Mesenchymal stem cell (in vitro differentiated cells and primary cell): ENCODE data around the gene TRIO.

Experiments used
- DNase-seq: peaks from one replicate; pipeline ENCODE4 v3.0.0-alpha.2; 2013
- H2AFZ ChIP-seq: one replicate; pipeline ENCODE4 v1.6.1; 2013; ENCODE audit warnings: low read depth, mild to moderate bottlenecking, control low read depth, inconsistent platforms, low read length, moderate library complexity
- H2AK5ac ChIP-seq: 2 replicates; pipeline ENCODE4 v1.6.1; 2013; ENCODE audit warnings: low read length, moderate library complexity, mild to moderate bottlenecking, inconsistent platforms; ENCODE audit not compliant: severe bottlenecking
- H2BK120ac ChIP-seq: one replicate; pipeline ENCODE4 v1.6.1; 2013; ENCODE audit warnings: low read depth, mild to moderate bottlenecking, inconsistent platforms, low read length, moderate library complexity
- H2BK12ac ChIP-seq, 2 experiments: one replicate each; pipeline ENCODE4 v1.6.1; 2013; ENCODE audit warnings: inconsistent platforms in 2 of 2, low read length in 2 of 2, mild to moderate bottlenecking in 2 of 2, moderate library complexity in 2 of 2, control low read depth in 1 of 2
- H2BK15ac ChIP-seq: one replicate; pipeline ENCODE4 v1.6.1; 2013; ENCODE audit warnings: mild to moderate bottlenecking, low read depth, inconsistent platforms; ENCODE audit not compliant: poor library complexity, severe bottlenecking
- H2BK5ac ChIP-seq: 2 replicates; pipeline ENCODE4 v1.6.1; 2013; ENCODE audit warnings: low read depth, mild to moderate bottlenecking, low read length, control low read depth, inconsistent platforms; ENCODE audit not compliant: poor library complexity, severe bottlenecking
- H3K14ac ChIP-seq, 2 experiments: one replicate each; pipeline ENCODE4 v1.6.1; 2013; ENCODE audit warnings: inconsistent platforms in 2 of 2, low read length in 2 of 2, control low read depth in 1 of 2, mild to moderate bottlenecking in 1 of 2, moderate library complexity in 1 of 2
- H3K18ac ChIP-seq, 2 experiments: one replicate each; pipeline ENCODE4 v1.6.1; 2013; ENCODE audit warnings: inconsistent platforms in 2 of 2, low read length in 2 of 2, control low read depth in 1 of 2, low read depth in 1 of 2, mild to moderate bottlenecking in 1 of 2
- H3K23ac ChIP-seq, 2 experiments: one replicate each; pipeline ENCODE4 v1.6.1; 2013; ENCODE audit warnings: inconsistent platforms in 2 of 2, low read length in 2 of 2, mild to moderate bottlenecking in 2 of 2, moderate library complexity in 2 of 2, control low read depth in 1 of 2
- H3K27ac ChIP-seq: 2 replicates; pipeline ENCODE4 v1.5.1; 2013; ENCODE audit warnings: mild to moderate bottlenecking, moderate library complexity, low read length, control low read depth, inconsistent platforms; ENCODE audit not compliant: poor library complexity, severe bottlenecking
- H3K27me3 ChIP-seq, 2 experiments: 2 replicates each; pipeline versions ENCODE4 v1.6.1 to v1.7.0; 2013; ENCODE audit warnings: low read length in 2 of 2, mild to moderate bottlenecking in 2 of 2, moderate library complexity in 2 of 2, control low read depth in 1 of 2, inconsistent platforms in 1 of 2; ENCODE audit not compliant: control insufficient read depth in 1 of 2, insufficient read depth in 1 of 2
- H3K36me3 ChIP-seq, 2 experiments: 2 replicates each; pipeline versions ENCODE4 v1.6.1 to v1.7.0; 2013; ENCODE audit warnings: low read length in 2 of 2, control low read depth in 1 of 2, inconsistent platforms in 1 of 2, low read depth in 1 of 2, mild to moderate bottlenecking in 1 of 2; ENCODE audit not compliant: insufficient read depth in 2 of 2, control insufficient read depth in 1 of 2
- H3K4ac ChIP-seq, 2 experiments: one replicate each; pipeline ENCODE4 v1.6.1; 2013; ENCODE audit warnings: inconsistent platforms in 2 of 2, low read length in 2 of 2, mild to moderate bottlenecking in 2 of 2, moderate library complexity in 2 of 2, control low read depth in 1 of 2, low read depth in 1 of 2
- H3K4me1 ChIP-seq: 2 replicates; pipeline ENCODE4 v1.6.1; 2013; ENCODE audit warnings: low read depth, low read length, control low read depth; ENCODE audit not compliant: control insufficient read depth, insufficient read depth
- H3K4me2 ChIP-seq: 2 replicates; pipeline ENCODE4 v1.6.1; 2013; ENCODE audit warnings: low read length, mild to moderate bottlenecking, inconsistent platforms; ENCODE audit not compliant: poor library complexity, severe bottlenecking
- H3K4me3 ChIP-seq, 2 experiments: 2 replicates each; pipeline versions ENCODE4 v1.5.1 to v1.7.0; 2013; ENCODE audit warnings: low read length in 2 of 2, mild to moderate bottlenecking in 2 of 2, control low read depth in 1 of 2, low read depth in 1 of 2; ENCODE audit not compliant: insufficient read depth in 1 of 2
- H3K79me1 ChIP-seq: replicated peaks from 2 replicates; pipeline ENCODE4 v1.6.1; 2013; ENCODE audit warnings: mild to moderate bottlenecking, control low read depth, low read length, inconsistent platforms; ENCODE audit not compliant: poor library complexity, severe bottlenecking
- H3K9ac ChIP-seq: 2 replicates; pipeline ENCODE4 v1.7.0; 2013; ENCODE audit warnings: mild to moderate bottlenecking, low read length, moderate library complexity
- H3K9me3 ChIP-seq: 2 replicates; pipeline ENCODE4 v1.7.0; 2013; ENCODE audit warnings: mild to moderate bottlenecking, low read length; ENCODE audit not compliant: control insufficient read depth
- H4K8ac ChIP-seq: one replicate; pipeline ENCODE4 v1.6.1; 2013; ENCODE audit warnings: inconsistent platforms, mild to moderate bottlenecking, low read length, moderate library complexity
- H4K91ac ChIP-seq: one replicate; pipeline ENCODE4 v1.6.1; 2013; ENCODE audit warnings: mild to moderate bottlenecking, low read length, inconsistent platforms
- WGBS: methylation state at CpG from one replicate; pipeline ENCODE4 v1.1.7; 2013; ENCODE audit warnings: mixed read lengths; 5-methylcytosine and 5-hydroxymethylcytosine counted together

The TRIO gene

DNA sequence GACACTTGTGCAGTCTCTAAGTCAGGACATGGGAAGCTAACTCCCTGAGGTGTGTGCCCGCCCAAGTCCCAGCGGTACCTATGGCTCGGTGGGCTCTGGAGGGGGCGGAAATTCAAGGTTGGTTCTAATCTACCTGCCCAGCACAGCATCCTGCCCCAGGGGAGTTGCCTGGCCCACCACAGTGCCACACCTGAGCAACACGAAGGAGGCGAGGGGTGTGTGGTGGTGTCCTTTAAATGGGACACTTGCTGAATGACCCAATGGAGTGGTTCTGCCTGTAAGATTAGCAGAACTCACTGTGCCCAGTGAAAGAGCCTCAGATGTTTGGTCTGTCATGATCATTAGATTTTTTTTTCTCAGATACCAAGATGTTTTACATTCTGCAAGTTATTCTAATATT is 367.7 kb downstream of the TRIO start:
- H4K91ac ChIP-seq = no peak overlapping the region
- H2AFZ ChIP-seq = no peak overlapping the region
- no peak for DNase-seq
- H2AK5ac ChIP-seq = no peak overlapping the region
- H3K79me1 ChIP-seq = peaks cover 16% of the 10 kb centered on the region
- no peak overlapping the region for H3K14ac ChIP-seq
- peaks cover 44 to 48% of the 10 kb centered on the region in 2 experiments for H3K36me3 ChIP-seq
- H2BK5ac ChIP-seq = no peak overlapping the region
- peaks cover 5% of the 10 kb centered on the region for H3K4me1 ChIP-seq
- H3K9ac ChIP-seq = no peak overlapping the region
- H3K4me3 ChIP-seq = no peak overlapping the region
- H2BK120ac ChIP-seq = no peak overlapping the region
- H3K18ac ChIP-seq = no peak overlapping the region
- H3K4ac ChIP-seq = no peak overlapping the region
- no peak overlapping the region for H2BK12ac ChIP-seq
- H3K9me3 ChIP-seq = no peaks in the 10 kb centered on the region
- H3K27me3 ChIP-seq = no peaks in the 10 kb centered on the region
- no peak overlapping the region for H3K4me2 ChIP-seq
- no peak overlapping the region for H2BK15ac ChIP-seq
- H3K27ac ChIP-seq = no peak overlapping the region
- WGBS = 97% methylated on average over 6 of the region's 6 CpGs
- no peak overlapping the region for H3K23ac ChIP-seq
- no peak overlapping the region for H4K8ac ChIP-seq

- H3K4ac ChIP-seq = no peak overlapping the region
- no peak overlapping the region for H2AK5ac ChIP-seq
- H3K14ac ChIP-seq = no peak overlapping the region
- H2BK12ac ChIP-seq = no peak overlapping the region
- no peak overlapping the region for H4K91ac ChIP-seq
- peaks cover 12% of the 10 kb centered on the region for H3K79me1 ChIP-seq
- no peaks in the 10 kb centered on the region for H3K27me3 ChIP-seq
- H3K4me3 ChIP-seq = no peak overlapping the region
- DNase-seq = no peak
- H3K27ac ChIP-seq = no peak overlapping the region
- H2BK15ac ChIP-seq = no peak overlapping the region
- no peaks in the 10 kb centered on the region for H3K9me3 ChIP-seq
- no peak overlapping the region for H3K23ac ChIP-seq
- no peak overlapping the region for H3K4me2 ChIP-seq
- no peak overlapping the region for H2BK5ac ChIP-seq
- no peak overlapping the region for H4K8ac ChIP-seq
- no peak overlapping the region for H3K18ac ChIP-seq
- no peak overlapping the region for H2BK120ac ChIP-seq
- WGBS = 79% methylated on average over 7 of the region's 7 CpGs
- H3K4me1 ChIP-seq = peaks cover 5% of the 10 kb centered on the region
- no peak overlapping the region for H2AFZ ChIP-seq
- no peak overlapping the region for H3K9ac ChIP-seq
- H3K36me3 ChIP-seq = peaks cover 28 to 31% of the 10 kb centered on the region in 2 experiments
Measured at GRCh38 chr5:14512574-14512973, 369.4 kb downstream of the TRIO start.

DNA sequence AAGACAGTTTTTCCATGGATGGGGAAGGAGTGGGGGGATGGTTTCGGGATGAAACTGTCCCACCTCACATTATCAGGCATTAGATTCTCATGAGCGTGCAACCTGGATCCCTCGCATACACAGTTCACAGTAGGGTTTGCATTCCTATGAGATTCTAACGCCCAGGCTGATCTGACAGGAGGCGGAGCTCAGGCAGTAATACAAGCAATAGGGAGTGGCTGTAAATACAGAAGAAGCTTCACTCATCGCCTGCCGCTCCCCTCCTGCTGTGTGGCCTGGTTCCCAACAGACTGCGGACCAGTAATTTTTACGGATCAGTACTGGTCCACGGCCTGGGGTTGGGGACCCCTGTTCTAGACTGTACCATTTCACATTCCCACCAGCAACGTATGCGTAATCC is 370.1 kb downstream of the TRIO start:
- no peak overlapping the region for H2BK120ac ChIP-seq
- H3K4me1 ChIP-seq = peaks cover 5% of the 10 kb centered on the region
- peaks cover 8% of the 10 kb centered on the region for H3K79me1 ChIP-seq
- H3K14ac ChIP-seq = no peak overlapping the region
- no peak overlapping the region for H3K4ac ChIP-seq
- no peak for DNase-seq
- no peak overlapping the region for H3K9ac ChIP-seq
- H4K8ac ChIP-seq = no peak overlapping the region
- no peak overlapping the region for H4K91ac ChIP-seq
- 63% methylated on average over 9 of the region's 12 CpGs for WGBS
- H3K27ac ChIP-seq = no peak overlapping the region
- H2BK5ac ChIP-seq = no peak overlapping the region
- H3K27me3 ChIP-seq = no peaks in the 10 kb centered on the region
- H3K23ac ChIP-seq = no peak overlapping the region
- peaks cover 23 to 24% of the 10 kb centered on the region in 2 experiments for H3K36me3 ChIP-seq
- H3K4me2 ChIP-seq = no peak overlapping the region
- H2AFZ ChIP-seq = no peak overlapping the region
- H2BK12ac ChIP-seq = no peak overlapping the region
- no peaks in the 10 kb centered on the region for H3K9me3 ChIP-seq
- no peak overlapping the region for H2AK5ac ChIP-seq
- H2BK15ac ChIP-seq = no peak overlapping the region
- no peak overlapping the region for H3K18ac ChIP-seq
- H3K4me3 ChIP-seq = no peak overlapping the region

DNA sequence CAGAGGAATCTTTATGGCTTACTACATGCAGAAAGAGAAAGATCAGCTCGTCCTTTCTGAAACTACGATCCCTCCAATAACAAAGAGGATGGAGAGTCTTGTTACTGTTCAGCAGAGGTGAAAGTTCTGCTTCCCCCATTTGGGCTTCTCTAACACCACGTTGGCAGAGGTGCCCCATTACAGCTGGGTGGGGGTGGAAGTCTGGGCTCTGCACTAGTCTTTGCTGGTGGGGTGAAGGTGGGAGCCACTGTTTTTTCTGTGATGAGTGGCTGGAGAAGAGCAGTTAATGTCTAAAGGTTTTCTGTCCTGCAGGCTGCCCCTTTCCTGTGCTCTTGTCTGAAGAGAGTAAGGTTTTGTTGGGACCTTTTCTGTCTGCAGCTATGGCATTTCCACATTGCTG is 373.8 kb downstream of the TRIO start:
- Histone ChIP-seq H3K4me3 (no peak overlapping the region), H2AK5ac (no peak overlapping the region), H2AFZ (no peak overlapping the region), H4K8ac (no peak overlapping the region), H3K79me1 (peaks cover 2% of the 10 kb centered on the region), H3K18ac (no peak overlapping the region), H3K9me3 (no peaks in the 10 kb centered on the region), H3K14ac (no peak overlapping the region), H2BK5ac (no peak overlapping the region), H2BK15ac (no peak overlapping the region), H3K27me3 (no peaks in the 10 kb centered on the region), H2BK120ac (no peak overlapping the region), H3K23ac (no peak overlapping the region), H3K9ac (no peak overlapping the region), H3K4me1 (peaks cover 5% of the 10 kb centered on the region), H3K36me3 (peaks cover 0 to 2% of the 10 kb centered on the region in 2 experiments), H2BK12ac (no peak overlapping the region), H3K4me2 (no peak overlapping the region), H4K91ac (no peak overlapping the region), H3K27ac (no peak overlapping the region), H3K4ac (no peak overlapping the region)
- no peak for DNase-seq
- 55% methylated on average over 1 of the region's 3 CpGs for WGBS
